Uterus (tissue), 4 donors: ENCODE data around the gene FGG. TPM values are rescaled to one million over a fixed set of nuclear protein-coding genes. Genes with fewer than 3 reads are reported as not detected.

ENCODE experiments used
- DNase-seq, 2 donors: peaks; one replicate each; pipeline ENCODE4 v3.0.0-alpha.2; 2019 to 2020
- H3K27ac ChIP-seq, 2 donors: fragments of 200-600 bp; sonication (generic); 1 replicate in 1 of 2; 2 replicates in 1 of 2; pipeline ENCODE4 v1.5.1; 2016 to 2018
- H3K27me3 ChIP-seq, 2 donors: fragments of 200-600 bp; sonication (generic); one replicate each; pipeline ENCODE4 v1.5.1; 2018 to 2019; ENCODE audit warnings: control low read depth in 1 of 2
- H3K36me3 ChIP-seq, 2 donors: fragments of 200-600 bp; sonication (generic); one replicate each; pipeline ENCODE4 v1.5.1; 2019; ENCODE audit warnings: control low read depth in 1 of 2
- H3K4me1 ChIP-seq, 2 donors: fragments of 200-600 bp; sonication (generic); one replicate each; pipeline ENCODE4 v1.5.1; 2018 to 2019; ENCODE audit warnings: control low read depth in 1 of 2
- H3K4me3 ChIP-seq, 2 donors: fragments of 200-600 bp; sonication (generic); 1 replicate in 1 of 2; 2 replicates in 1 of 2; pipeline ENCODE4 v1.5.1; 2018 to 2019; ENCODE audit warnings: mild to moderate bottlenecking in 1 of 2
- H3K9me3 ChIP-seq, 2 donors: fragments of 200-600 bp; sonication (generic); one replicate each; pipeline ENCODE4 v1.5.1; 2019; ENCODE audit warnings: control low read depth in 1 of 2
- POLR2A ChIP-seq, 2 donors: fragments of 450-650 bp; IDR thresholded peaks; one replicate each; pipeline ENCODE4 v1.6.1; 2016; ENCODE audit warnings: antibody characterized with exemption in 2 of 2, mild to moderate bottlenecking in 1 of 2, moderate library complexity in 1 of 2
- intact Hi-C: fragments of 100-400 bp; cut with DNase I; formaldehyde crosslinking; loops from one replicate; pipeline ENCODE4 v1.15.1; 2023; ENCODE audit warnings: low total_unique reads
- total RNA-seq, 4 donors: library from RNA; depleted of rRNA in 3 of 4; stranded (reverse); fragments of >200 nt in 3 of 4; gene quantifications; one replicate each; pipeline versions ENCODE4 v1.1.0 to v1.2.4, GENCODE V29; 2014 to 2023
- TF ChIP-seq, protein P1 (sequence below), 4 experiments: fragments of 200-600 bp in 2 of 4; fragments of 450-650 bp in 2 of 4; sonication (generic) in 2 of 4; IDR thresholded peaks; one replicate each; pipeline ENCODE4 v1.5.1; 2016 to 2019; ENCODE audit warnings: antibody characterized with exemption in 4 of 4, mild to moderate bottlenecking in 2 of 4, moderate library complexity in 1 of 4
- donor health status: DM: yes; HTN: yes; CAD: no.

Gene FGG
- total RNA-seq, 4 donors from 2014 or later = 0.61 TPM; not detected in 3

DNA sequence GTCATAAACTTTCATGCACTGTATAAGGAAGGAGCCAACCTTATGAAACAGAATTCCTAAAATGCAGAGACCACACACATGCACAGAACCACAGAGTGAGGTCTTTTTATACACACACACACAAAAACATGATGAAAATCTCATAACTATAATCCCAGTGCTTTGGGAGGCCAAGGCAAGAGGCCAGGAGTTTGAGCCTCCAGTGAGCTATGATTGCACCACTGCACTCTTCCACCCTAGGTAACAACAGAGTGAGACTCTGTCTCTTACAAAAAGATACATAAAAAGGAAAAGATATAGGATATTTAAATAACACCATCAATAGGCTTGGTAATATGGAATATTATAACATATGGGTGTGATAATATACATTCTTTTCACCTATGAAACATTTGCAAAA, 32.5 kb downstream of the FGG start:
- H3K27me3 ChIP-seq = no peaks in the 10 kb centered on the region
- no peak for DNase-seq
- H3K9me3 ChIP-seq = no peaks in the 10 kb centered on the region
- H3K4me1 ChIP-seq = no peaks in the 10 kb centered on the region
- H3K36me3 ChIP-seq = no peaks in the 10 kb centered on the region
- TF ChIP-seq, protein P1, sequence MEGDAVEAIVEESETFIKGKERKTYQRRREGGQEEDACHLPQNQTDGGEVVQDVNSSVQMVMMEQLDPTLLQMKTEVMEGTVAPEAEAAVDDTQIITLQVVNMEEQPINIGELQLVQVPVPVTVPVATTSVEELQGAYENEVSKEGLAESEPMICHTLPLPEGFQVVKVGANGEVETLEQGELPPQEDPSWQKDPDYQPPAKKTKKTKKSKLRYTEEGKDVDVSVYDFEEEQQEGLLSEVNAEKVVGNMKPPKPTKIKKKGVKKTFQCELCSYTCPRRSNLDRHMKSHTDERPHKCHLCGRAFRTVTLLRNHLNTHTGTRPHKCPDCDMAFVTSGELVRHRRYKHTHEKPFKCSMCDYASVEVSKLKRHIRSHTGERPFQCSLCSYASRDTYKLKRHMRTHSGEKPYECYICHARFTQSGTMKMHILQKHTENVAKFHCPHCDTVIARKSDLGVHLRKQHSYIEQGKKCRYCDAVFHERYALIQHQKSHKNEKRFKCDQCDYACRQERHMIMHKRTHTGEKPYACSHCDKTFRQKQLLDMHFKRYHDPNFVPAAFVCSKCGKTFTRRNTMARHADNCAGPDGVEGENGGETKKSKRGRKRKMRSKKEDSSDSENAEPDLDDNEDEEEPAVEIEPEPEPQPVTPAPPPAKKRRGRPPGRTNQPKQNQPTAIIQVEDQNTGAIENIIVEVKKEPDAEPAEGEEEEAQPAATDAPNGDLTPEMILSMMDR (IDR thresholded peaks at IDR 0.05) = no peak
- no peak for TF ChIP-seq POLR2A (IDR thresholded peaks at IDR 0.05)
- intact Hi-C loops = no loop called here
- no peak overlapping the region for H3K27ac ChIP-seq
- no peak overlapping the region for H3K4me3 ChIP-seq

DNA sequence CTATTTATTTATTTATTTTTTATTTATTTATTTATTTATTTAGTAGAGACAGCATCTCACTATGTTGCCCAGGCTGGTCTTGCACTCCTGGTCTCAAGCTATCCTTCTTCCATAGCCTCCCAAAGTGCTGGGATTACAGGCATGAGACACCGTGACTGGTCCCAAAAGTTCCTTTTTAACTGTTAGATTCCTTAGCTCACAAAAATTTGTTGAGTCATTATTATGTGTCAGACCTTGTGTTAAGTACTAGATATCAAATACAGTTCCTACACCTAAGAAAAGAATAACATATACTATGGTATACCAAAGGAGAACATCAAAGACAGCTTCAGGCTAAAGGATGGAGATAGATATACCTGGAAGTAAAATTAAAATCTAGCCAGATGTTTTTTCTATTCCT, 33.5 kb downstream of the FGG start:
- intact Hi-C loops = no loop called here
- DNase-seq = no peak
- H3K27me3 ChIP-seq = no peaks in the 10 kb centered on the region

DNA sequence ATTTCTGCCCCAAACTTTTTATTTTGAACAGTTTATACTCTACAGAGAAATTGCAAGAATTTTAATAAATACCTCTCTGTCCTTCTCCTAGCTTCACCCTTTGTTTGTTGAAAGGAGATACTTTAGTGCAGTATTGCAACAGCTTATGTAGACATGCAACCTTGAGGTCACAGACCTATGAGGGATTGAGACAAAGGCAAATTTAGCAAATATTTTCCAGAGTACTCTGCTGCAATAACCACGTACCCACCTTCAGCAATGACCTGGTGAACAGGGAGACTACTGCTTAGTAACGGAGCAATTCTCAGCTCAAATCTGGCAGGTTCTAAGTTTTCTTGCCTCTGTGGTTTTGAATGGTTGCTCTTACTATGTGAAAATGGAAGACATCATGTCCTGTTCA, 35.1 kb downstream of the FGG start:
- intact Hi-C loops = no loop called here
- TF ChIP-seq POLR2A (IDR thresholded peaks at IDR 0.05) = no peak
- TF ChIP-seq, protein P1 (IDR thresholded peaks at IDR 0.05) = no peak
- no peak for DNase-seq
- Histone ChIP-seq H3K27ac (no peak overlapping the region), H3K27me3 (no peaks in the 10 kb centered on the region), H3K4me3 (no peak overlapping the region), H3K4me1 (no peaks in the 10 kb centered on the region), H3K36me3 (no peaks in the 10 kb centered on the region), H3K9me3 (no peaks in the 10 kb centered on the region)

More for the DNA sequence above, 33.5 kb downstream of the FGG start:
- Histone ChIP-seq H3K27ac (no peak overlapping the region), H3K36me3 (no peaks in the 10 kb centered on the region), H3K9me3 (no peaks in the 10 kb centered on the region), H3K4me1 (no peaks in the 10 kb centered on the region), H3K4me3 (no peak overlapping the region)
- TF ChIP-seq POLR2A (IDR thresholded peaks at IDR 0.05) = no peak
- TF ChIP-seq, protein P1 (IDR thresholded peaks at IDR 0.05) = no peak

DNA sequence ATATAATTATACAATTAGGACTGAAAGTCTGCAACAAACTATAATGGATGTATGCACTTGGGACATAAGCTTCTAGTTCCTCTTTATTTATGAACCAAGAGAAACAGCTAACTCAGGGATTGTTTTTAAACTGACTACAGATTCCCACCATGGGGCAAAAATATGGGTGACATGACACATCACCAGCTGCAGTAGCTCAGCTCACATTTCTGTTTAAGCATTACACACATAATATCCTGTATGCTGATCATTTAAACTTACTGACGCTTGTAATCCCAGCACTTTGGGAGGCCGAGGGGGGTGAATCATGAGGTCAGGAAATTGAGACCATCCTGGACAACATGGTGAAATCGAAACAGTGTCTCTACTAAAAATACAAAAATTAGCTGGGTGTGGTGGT, 38.1 kb downstream of the FGG start:
- intact Hi-C loops = no loop called here
- no peak overlapping the region for H3K4me3 ChIP-seq
- no peaks in the 10 kb centered on the region for H3K27me3 ChIP-seq
- no peak for DNase-seq
- no peak overlapping the region for H3K27ac ChIP-seq
- no peaks in the 10 kb centered on the region for H3K4me1 ChIP-seq
- TF ChIP-seq, protein P1 (IDR thresholded peaks at IDR 0.05) = no peak
- no peak for TF ChIP-seq POLR2A (IDR thresholded peaks at IDR 0.05)
- H3K9me3 ChIP-seq = no peaks in the 10 kb centered on the region
- H3K36me3 ChIP-seq = no peaks in the 10 kb centered on the region

DNA sequence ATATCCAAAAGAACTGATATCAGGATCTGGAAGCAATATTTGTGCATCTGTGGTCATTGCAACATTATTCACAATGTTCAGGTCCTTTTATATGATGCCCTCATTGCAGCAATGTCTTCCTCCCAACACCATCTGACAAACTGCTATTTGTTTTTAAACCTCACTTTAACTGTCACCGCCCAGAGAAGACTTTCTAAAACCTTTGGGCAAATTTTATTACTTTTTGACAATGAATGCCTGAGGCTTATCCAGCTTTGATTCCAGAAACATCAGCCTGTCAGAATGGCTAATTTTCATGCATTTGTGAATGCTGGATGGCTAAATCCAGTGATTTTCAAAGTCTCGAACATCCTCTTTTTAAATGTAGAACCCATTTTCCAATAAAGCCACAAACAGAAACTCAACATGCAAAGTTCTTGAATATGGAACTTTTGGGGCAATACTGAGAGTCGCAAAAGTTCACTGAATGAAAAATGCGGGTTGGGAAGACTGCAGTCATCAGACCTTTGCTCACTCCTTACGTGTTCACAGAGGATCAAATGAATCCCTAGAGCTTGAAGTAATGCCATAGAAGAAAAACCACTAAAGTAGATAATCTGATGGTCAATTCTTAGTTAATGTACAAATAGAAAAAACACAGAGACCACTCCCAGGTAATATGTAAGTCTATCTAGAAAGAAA, 39.1 kb downstream of the FGG start:
- intact Hi-C loops = no loop called here
- no peaks in the 10 kb centered on the region for H3K9me3 ChIP-seq
- no peaks in the 10 kb centered on the region for H3K36me3 ChIP-seq
- no peak overlapping the region for H3K4me3 ChIP-seq
- TF ChIP-seq, protein P1 (IDR thresholded peaks at IDR 0.05) = no peak
- TF ChIP-seq POLR2A (IDR thresholded peaks at IDR 0.05) = no peak
- H3K27ac ChIP-seq = no peak overlapping the region
- H3K4me1 ChIP-seq = no peaks in the 10 kb centered on the region
- no peaks in the 10 kb centered on the region for H3K27me3 ChIP-seq
- DNase-seq = no peak
